Body of pancreas (tissue), 4 donors: ENCODE data around the gene PABPN1L.

ENCODE experiments used
- CTCF ChIP-seq, 7 experiments: fragments of 450-650 bp in 4 of 7; fragments of 200-600 bp in 3 of 7; sonication (generic) in 3 of 7; IDR thresholded peaks; one replicate each; pipeline ENCODE4 v1.5.1; 2016 to 2019; ENCODE audit warnings: antibody characterized with exemption in 7 of 7
- POLR2A ChIP-seq, 3 donors: fragments of 450-650 bp; IDR thresholded peaks; one replicate each; pipeline ENCODE4 v1.6.1; 2016; ENCODE audit warnings: antibody characterized with exemption in 3 of 3, mild to moderate bottlenecking in 2 of 3

DNA sequence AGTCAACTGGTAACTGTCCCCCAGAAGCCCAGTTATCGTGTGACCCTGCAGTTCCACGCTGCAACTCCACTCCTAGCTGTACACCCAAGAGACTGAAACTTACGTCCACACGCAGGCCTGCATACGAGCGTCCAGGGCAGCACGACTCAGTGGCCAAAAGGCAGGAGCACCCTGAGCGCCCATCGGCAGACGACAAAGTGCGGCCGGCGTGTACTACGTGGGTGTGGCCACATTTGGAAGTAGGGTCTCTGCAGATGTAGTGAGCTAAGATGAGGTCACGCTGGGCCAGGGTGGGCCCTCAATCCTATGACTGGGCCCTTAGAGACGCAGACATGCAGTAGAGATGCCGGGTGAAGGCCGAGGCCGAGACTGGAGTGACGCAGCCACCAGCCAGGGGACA lies 23.2 kb downstream of the PABPN1L start:
- TF ChIP-seq CTCF (IDR thresholded peaks at IDR 0.05), result no peak
- TF ChIP-seq POLR2A (IDR thresholded peaks at IDR 0.05), result no peak
